ENCODE results near the gene PEAK1.

DNA sequence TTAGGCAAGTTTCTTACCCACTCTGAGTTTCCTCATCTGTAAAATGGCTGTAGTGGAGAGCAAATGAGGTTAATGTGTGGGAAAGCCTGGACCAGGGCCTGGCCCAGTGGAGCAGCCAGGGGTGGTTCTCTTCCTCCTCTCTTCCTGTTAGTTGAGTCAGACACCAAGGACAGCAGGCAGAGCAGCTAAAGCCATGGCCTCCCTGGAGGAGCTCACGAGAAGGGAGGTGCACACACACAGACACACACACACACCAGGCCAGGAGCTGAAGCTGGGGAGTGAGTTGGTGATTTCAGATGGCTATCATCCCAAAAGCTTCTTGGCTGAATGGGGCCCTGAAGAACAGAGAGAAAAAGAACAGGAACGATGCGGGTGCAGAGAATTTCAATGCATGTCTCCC lies 315.7 kb downstream of the PEAK1 start:
- TF ChIP-seq, protein P1, sequence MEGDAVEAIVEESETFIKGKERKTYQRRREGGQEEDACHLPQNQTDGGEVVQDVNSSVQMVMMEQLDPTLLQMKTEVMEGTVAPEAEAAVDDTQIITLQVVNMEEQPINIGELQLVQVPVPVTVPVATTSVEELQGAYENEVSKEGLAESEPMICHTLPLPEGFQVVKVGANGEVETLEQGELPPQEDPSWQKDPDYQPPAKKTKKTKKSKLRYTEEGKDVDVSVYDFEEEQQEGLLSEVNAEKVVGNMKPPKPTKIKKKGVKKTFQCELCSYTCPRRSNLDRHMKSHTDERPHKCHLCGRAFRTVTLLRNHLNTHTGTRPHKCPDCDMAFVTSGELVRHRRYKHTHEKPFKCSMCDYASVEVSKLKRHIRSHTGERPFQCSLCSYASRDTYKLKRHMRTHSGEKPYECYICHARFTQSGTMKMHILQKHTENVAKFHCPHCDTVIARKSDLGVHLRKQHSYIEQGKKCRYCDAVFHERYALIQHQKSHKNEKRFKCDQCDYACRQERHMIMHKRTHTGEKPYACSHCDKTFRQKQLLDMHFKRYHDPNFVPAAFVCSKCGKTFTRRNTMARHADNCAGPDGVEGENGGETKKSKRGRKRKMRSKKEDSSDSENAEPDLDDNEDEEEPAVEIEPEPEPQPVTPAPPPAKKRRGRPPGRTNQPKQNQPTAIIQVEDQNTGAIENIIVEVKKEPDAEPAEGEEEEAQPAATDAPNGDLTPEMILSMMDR (IDR thresholded peaks at IDR 0.05): no peak
- no peak for TF ChIP-seq POLR2A (IDR thresholded peaks at IDR 0.05)
